ENCODE results near the gene CRTAP. TPM values are rescaled to one million over a fixed set of nuclear protein-coding genes. Genes with fewer than 3 reads are reported as not detected.
"Not testable (repeated sequence)": the region's sequence is repeated elsewhere in the genome, so short reads cannot be mapped to it uniquely, and the experiment has no call there.

The CRTAP gene
- 147 and 151 TPM in 2 replicates for total RNA-seq
- long read RNA-seq, full-length matches to known transcripts: 13 of 25 reads
- long read RNA-seq, partial matches to known transcripts: 0 of 25 reads
- long read RNA-seq, other reads (novel, unspliced or antisense): 12 of 25 reads

GRCh38 chr3:33113772-33114621 lies at the start of gene CRTAP:
Gene CRTAP, plus strand, starts transcription at chr3:33114014. Its CDS starts 64 bp downstream, at chr3:33114078.
- Mint-ChIP-seq H3K4me3 (peak within 1 kb of the TSS; percentile 92), H3K36me3 (ENCODE audit: low read depth) (peaks cover 3% of the 10 kb centered on the region), H3K9me3 (no peaks in the 10 kb centered on the region), H3K4me1 (peaks cover 37% of the 10 kb centered on the region), H3K27ac (ENCODE audit: unreplicated experiment) (peak within 1 kb of the TSS; percentile 83), H3K27me3 (ENCODE audit: low read depth) (no peaks in the 10 kb centered on the region)
- peak; percentile 78 for DNase-seq (ENCODE audit: low read depth, low spot score)
- TF ChIP-seq CTCF (conservative IDR thresholded peaks at IDR 0.05): peak; percentile 11

- peaks cover 5% of the 10 kb centered on the region for H3K36me3 Mint-ChIP-seq (ENCODE audit: low read depth)
- no peak overlapping the region for H3K4me3 Mint-ChIP-seq
Measured at GRCh38 chr3:33064929-33065328, 48.9 kb upstream of the CRTAP start.

GRCh38 chr3:33067484-33067883 lies 46.3 kb upstream of the CRTAP start:
- H3K9me3 Mint-ChIP-seq: no peaks in the 10 kb centered on the region
- H3K36me3 Mint-ChIP-seq (ENCODE audit: low read depth): peaks cover 2% of the 10 kb centered on the region
- peaks cover 6% of the 10 kb centered on the region for H3K4me1 Mint-ChIP-seq
- H3K27me3 Mint-ChIP-seq (ENCODE audit: low read depth): no peaks in the 10 kb centered on the region
- H3K4me3 Mint-ChIP-seq: no peak overlapping the region
- TF ChIP-seq CTCF (conservative IDR thresholded peaks at IDR 0.05): no peak
- H3K27ac Mint-ChIP-seq (ENCODE audit: unreplicated experiment): no peak overlapping the region
- DNase-seq (ENCODE audit: low read depth, low spot score): no peak

More at GRCh38 chr3:33064929-33065328, 48.9 kb upstream of the CRTAP start:
- H3K27me3 Mint-ChIP-seq (ENCODE audit: low read depth): no peaks in the 10 kb centered on the region
- no peak overlapping the region for H3K27ac Mint-ChIP-seq (ENCODE audit: unreplicated experiment)
- no peak for DNase-seq (ENCODE audit: low read depth, low spot score)
- H3K4me1 Mint-ChIP-seq: peaks cover 2% of the 10 kb centered on the region
- H3K9me3 Mint-ChIP-seq: no peaks in the 10 kb centered on the region
- TF ChIP-seq CTCF (conservative IDR thresholded peaks at IDR 0.05): no peak

GRCh38 chr3:33069862-33070261 lies 44.0 kb upstream of the CRTAP start:
- not testable (repeated sequence) for H3K4me3 Mint-ChIP-seq; H3K4me1 Mint-ChIP-seq; H3K27me3 Mint-ChIP-seq (ENCODE audit: low read depth); DNase-seq (ENCODE audit: low read depth, low spot score); H3K27ac Mint-ChIP-seq (ENCODE audit: unreplicated experiment); H3K36me3 Mint-ChIP-seq (ENCODE audit: low read depth); H3K9me3 Mint-ChIP-seq

- Mint-ChIP-seq H3K4me3 (no peak overlapping the region), H3K27ac (ENCODE audit: unreplicated experiment) (no peak overlapping the region), H3K27me3 (ENCODE audit: low read depth) (no peaks in the 10 kb centered on the region), H3K4me1 (peaks cover 6% of the 10 kb centered on the region), H3K9me3 (no peaks in the 10 kb centered on the region), H3K36me3 (ENCODE audit: low read depth) (no peaks in the 10 kb centered on the region)
- no peak for DNase-seq (ENCODE audit: low read depth, low spot score)
- no peak for TF ChIP-seq CTCF (conservative IDR thresholded peaks at IDR 0.05)
Measured at GRCh38 chr3:33071181-33071580, 42.6 kb upstream of the CRTAP start.

GRCh38 chr3:33071946-33072345 lies 41.9 kb upstream of the CRTAP start:
- H3K27ac Mint-ChIP-seq (ENCODE audit: unreplicated experiment): peak overlapping the region; percentile 4
- peaks cover 2% of the 10 kb centered on the region for H3K36me3 Mint-ChIP-seq (ENCODE audit: low read depth)
- peaks cover 6% of the 10 kb centered on the region for H3K4me1 Mint-ChIP-seq
- H3K27me3 Mint-ChIP-seq (ENCODE audit: low read depth): no peaks in the 10 kb centered on the region
- no peak for DNase-seq (ENCODE audit: low read depth, low spot score)
- H3K4me3 Mint-ChIP-seq: no peak overlapping the region
- TF ChIP-seq CTCF (conservative IDR thresholded peaks at IDR 0.05): no peak
- H3K9me3 Mint-ChIP-seq: no peaks in the 10 kb centered on the region
